NCI-H2029 (cell line): Measurements from ENCODE around the gene CD81.

ENCODE experiments used
- DNase-seq: peaks from one replicate; lab custom pipeline; 2025; lab: John Stamatoyannopoulos, UW

Gene CD81

DNA sequence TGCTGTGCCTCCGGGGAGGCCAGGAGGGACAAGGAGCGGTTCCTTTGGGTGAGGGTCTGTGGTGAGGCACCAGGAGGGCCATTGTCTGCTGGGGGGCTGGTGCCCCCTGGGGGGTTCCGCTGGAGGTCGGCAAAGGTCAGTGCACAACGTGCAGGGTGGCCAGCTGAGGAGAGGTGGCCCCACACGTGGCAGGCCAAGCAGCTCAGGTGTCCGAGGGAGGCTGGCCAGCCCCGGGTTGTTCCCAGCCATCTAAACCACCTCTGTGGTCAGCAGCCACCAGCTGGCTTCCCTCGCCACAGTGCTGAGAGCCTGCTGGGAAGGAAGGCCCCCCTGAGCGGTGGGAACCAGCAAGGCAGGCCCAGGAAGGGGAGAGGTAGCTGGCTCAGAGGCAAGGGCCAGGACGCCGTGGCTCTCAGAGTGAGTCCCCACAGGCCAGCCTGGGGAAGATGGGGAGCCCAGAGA lies 27.7 kb downstream of the CD81 start:
- no peak for DNase-seq

DNA sequence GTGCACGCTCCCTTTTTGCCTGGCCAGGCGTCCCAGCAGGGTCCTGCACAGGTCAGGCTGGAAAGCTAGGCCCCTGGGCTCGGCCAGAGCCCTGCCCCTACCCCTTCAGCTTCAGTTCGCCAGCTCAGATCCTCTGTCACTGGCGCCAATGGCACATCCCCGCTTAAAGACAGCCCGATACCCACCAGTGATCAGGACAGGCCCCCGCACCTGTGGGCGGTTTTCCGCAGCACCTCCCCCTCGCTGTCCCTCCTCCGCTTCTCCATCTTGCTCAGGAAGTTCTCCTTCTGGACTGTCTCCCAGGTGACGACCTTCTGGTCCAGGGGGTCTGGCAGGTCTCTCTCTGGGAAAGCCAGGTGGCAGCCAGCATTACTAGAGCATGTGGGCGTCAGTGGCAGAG lies 29.3 kb downstream of the CD81 start:
- no peak for DNase-seq

DNA sequence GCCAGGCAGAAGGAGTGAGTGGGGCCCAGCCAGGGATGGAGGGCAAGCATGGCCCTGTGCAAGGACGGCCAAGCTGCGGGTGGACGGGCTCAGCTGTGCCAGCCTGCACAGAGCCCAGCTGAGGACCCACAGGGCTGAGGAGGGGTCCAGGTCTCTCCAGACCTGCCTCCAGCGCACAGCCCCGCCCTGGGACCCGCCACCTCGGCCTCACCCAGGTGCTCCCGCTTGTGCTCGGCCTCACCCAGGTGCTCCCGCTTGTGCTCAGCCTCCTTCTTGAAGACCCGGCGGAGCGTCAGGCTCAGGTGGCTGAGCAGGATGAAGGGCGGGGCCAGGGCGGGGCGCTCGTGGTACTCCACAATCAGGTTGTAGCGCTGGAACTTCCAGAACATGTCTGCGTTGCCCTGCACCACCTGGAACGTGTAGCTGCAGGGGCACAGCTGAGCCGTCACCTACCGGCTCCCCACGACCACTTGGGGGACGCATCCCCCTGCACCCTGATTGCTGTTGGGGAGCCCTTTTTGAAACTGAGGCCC lies 29.8 kb downstream of the CD81 start:
- no peak for DNase-seq

DNA sequence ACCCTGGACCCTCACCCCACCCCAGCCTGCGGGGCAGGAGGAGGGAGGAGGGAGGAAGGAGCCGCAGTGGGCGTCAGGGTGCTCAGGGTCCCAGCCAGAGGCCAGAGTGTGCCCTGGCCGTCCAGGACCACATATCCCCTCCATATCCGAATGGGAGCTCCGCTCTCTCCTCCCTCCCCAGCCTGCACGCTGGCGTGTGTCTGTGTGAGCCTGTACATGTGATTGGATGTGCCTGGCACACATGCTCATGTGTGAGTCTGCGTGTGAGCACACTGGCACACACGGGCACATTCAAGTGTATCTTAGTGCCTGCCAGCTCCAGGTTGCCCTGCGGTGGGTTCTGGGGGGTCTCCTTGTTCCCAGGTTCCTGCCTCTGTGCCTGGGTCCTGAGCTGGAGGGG lies 31.6 kb downstream of the CD81 start:
- DNase-seq = no peak

DNA sequence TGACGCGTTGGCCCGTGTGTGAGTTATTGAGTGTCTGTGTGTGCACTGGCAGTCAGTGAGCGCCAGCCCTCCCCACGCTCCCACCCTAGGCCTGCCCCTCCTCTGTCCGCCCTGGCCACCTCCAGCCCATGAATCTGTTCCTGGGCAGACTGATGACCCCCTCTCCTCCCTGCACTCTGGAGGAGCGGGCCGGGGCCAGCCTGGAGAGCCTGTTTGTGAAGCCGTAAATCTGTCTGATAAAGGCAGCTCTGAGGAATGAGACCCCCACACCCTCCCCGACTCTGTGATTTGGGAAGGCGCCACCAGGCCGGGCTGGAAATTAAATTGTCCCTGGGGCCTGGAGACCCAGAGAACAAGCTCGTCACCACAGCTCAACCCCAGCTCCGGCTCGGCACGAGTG lies 32.0 kb downstream of the CD81 start:
- DNase-seq = no peak

DNA sequence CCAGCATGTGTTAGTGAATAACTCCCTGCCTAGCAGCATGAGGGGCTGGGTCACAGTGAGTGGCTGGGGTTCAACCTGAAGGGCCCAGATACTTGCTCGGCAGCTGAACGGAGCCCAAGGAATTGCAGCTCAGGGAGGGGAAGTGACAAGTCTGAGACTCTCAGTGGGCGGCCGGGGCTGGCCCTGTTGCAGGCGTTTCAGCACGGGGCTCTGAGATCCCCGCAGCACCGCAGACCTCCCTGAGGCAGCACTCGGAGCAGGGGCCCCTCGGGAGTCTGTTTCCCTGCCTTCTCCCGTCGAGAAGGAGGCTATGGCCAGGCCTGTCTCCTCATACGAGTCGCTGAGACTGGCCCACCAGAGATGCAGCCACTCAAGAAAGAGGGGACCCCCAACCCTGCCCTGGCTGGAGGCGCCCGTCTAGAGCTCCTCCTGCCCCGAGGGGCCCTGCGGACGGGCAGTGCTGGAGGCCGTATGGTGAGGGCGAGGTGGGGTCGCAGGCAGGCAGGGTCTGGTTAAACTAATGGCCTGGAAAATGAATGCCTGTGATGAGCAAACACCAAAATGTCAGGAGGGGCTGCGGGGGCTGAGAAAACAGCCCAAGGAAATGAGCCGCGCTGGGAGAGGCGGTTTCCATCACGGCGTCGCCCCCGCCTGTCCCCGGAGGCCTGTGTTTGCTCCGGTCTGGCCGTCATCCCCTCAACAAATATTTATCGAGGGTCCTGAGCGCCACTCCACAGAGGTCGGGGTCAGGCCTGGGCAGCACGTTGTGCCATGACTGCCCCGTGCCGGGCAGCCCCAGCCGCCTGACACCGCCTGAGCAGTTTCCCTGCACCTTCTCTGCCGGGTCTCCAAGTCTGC lies 32.7 kb downstream of the CD81 start:
- no peak for DNase-seq

DNA sequence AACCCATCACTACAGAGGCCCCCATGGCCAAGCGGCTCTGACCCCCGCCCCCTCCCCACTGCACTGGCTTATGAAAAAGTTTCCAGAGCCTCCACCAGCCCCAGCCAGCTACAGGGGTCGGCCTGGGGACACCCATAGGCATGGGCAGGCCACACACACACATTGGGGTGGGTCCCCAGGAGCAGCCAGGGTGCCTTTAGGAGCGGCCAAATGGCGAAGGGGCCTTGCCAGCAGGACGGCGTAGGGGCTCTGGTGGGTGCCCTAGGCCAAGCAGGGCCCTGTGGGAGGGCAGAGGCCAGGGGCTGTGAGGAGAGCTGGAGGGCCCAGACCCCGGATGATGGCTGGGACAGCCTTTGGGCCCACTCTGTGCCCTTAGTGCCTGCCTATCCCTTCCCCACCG lies 33.5 kb downstream of the CD81 start:
- no peak for DNase-seq

DNA sequence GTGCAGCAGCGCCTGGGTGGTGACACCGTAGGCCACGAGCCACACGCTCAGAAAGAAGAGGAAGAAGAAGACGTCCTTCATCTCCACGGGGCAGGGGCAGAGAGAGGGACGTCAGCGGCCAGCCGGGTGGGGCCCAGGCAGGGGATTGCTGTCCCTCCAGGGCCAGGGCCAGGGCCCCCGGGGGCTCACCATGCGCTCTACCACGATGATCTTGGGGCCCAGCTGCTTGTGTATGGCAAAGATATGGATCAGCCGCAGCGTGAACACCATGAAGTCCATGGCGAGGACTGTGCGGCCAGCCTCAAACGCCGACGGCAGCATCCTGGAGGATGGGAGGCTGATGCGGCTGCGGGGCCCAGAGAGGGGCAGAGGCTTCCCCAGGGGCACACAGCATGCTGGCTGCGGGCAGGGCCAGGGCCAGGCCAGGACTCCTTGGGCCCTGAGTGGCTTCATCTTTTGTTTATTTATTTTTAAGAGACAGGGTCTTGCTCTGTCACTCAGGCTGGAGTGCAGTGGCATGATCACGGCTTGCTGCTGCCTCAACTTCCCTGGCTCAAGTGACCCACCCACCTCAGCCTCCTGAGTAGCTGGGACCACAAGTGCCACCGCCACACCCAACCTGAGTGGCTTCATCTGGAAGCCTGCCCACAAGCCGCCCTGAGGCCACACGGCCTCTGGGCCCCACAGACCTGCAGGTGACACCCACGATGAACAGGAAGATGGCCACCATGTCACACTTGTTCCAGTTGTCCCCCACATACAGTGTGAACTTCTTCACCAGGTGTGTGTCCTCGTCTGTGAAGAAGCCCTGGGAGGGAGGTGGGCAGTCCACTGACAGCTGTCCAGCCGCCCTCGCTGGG lies 34.6 kb downstream of the CD81 start:
- DNase-seq = no peak

DNA sequence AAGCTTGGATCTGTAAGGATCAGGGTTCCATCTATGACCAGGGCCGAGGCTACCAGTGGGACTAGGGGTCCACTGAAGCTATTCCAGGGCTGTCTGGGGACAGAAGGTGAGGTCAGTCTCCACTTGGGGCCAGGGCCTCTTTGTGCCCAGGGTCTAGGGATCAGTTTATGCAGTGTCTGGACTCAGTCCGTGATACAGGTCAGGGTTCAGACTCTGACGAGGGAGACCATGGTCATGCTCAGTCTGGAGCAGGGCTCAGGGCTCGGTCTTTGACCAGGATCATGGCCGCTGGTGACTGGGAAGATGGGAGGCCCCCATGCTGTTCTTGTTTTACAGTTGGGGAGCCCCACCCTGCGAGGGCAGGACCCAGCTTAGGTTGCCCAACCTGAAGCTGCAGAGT lies 35.2 kb downstream of the CD81 start:
- no peak for DNase-seq

DNA sequence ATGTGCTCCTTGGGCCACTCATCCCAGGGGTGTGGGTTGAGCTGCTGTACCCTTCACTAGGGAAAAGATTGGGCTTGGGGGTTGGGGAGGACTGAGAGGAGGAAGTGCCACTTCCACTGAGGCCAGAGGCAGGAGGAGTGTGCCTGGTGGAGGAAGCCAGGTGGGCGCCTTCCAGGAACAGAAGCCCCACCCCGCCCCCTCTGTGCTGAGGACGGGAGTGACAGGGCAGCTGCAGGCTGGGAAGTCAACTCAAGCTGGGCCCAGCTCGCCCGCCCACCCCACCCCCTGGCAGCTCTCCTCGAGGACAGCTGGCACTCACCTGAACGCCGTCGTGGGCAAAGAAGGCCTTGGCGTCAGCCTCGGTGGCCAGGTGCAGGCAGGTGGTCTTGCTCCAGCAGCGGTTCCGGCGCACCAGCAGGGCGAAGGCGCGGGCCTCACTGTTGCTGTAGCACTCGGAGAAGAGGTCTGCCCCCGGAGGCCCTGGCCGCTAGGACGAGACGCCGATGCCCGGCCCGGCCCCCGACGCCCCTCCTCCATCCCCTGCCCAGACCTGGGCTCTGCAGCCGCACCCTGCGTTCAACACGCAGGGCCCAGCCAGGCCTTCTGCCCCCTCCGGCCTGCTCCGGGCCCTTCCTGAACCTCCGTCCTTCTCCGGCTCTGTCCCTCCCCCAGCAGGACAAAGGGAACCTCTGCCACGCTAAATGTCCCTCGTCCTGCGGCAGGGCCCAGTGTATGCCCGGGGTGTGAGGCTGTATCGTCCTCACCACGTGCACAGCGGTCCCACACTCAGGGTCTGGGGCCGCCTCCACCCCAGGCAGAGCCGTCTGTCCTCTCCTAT lies 36.9 kb downstream of the CD81 start:
- DNase-seq = no peak

DNA sequence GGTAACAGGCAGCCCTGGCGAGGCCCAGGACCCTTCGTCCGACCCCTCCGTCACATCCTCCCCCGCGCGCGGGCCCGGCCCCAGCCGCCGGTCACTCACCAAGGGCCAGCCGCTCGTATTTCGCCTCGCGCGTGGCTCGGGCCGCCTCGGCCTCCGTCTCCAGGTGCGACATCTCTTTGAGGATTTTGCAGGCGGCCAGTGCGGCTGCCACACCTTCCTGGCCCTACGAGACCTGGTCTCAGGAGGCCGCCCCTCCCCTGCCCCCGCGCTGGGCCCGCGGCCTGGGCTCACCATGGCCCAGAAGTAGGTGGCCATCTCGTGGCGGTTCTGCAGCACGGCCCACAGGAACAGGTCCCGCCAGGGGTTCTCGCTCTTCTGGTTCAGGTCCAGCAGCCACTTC lies 37.5 kb downstream of the CD81 start:
- DNase-seq = no peak

DNA sequence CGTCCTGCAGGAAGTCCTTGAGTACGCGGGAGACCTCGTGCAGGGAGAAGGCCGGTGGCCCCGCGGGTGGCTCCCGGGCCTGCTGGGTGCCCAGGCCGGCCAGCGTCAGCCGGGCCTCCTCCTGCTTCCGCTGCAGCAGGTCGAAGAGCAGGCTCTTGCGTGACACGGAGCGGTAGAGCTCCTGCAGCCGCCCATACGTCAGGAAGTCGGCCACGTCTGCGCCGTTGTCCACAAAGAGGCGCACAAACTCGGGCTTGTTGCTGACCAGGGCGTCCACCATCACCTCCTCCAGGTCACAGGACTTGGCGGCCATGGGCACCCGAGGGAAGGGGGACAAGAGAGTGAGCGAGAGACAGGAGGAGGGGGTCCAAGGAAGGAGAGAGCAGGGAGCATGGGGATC lies 38.1 kb downstream of the CD81 start:
- DNase-seq = no peak

DNA sequence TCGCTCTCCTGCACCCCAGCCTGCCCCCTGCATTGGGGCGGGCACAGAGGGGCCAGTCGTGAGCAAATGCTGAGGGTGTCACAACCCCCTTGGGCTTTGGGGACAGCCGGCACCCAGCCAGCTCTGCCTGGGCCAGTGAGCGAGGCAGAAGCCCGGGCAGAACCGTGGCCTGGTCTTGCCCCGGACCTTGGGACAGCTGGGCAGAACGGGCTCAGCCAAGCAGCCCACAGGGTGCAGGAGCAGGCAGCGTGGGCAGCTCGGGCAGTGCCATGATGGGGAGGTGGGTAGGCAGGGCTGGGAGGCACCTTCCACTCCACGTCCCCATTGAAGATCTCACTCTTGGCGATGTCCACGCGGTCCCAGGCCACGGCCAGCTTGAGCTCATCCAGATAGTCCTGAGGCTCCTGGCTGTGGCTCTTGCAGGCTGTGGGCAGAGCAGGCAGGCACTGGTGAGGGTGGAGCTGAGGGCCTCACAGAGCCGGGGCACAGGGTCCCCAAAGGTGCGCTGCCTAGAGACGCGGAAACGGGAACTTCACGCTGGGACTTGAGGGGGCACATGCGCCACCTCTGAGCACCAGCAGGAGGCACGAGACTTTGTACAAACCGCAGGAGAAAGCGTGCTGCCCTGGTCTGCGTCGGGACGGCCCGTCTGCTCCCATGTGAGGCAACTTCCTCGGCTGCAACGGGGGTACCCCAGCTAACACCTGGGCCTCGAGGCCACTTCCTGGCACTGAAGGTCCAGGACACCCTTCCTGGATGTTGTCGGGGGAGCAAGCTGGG lies 38.7 kb downstream of the CD81 start:
- DNase-seq = no peak

DNA sequence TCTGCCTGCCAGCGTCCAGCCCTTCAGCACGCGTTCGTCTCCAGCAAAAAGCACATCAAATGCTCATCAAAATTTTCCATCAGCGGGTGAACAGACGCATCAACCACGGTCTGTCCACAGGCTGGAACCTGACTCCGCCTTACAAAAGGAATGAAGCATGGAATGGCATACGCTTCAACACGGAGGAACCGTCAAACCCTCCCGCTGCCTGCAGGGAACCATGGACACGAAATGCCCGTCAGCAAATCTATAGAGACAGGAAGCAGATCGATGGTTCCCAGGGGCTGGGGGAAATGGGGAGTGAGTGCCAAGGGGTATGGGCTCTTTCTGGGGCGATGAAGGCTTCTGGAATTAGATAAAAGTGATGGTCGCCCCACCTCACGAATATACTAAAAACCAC lies 39.7 kb downstream of the CD81 start:
- DNase-seq = no peak

DNA sequence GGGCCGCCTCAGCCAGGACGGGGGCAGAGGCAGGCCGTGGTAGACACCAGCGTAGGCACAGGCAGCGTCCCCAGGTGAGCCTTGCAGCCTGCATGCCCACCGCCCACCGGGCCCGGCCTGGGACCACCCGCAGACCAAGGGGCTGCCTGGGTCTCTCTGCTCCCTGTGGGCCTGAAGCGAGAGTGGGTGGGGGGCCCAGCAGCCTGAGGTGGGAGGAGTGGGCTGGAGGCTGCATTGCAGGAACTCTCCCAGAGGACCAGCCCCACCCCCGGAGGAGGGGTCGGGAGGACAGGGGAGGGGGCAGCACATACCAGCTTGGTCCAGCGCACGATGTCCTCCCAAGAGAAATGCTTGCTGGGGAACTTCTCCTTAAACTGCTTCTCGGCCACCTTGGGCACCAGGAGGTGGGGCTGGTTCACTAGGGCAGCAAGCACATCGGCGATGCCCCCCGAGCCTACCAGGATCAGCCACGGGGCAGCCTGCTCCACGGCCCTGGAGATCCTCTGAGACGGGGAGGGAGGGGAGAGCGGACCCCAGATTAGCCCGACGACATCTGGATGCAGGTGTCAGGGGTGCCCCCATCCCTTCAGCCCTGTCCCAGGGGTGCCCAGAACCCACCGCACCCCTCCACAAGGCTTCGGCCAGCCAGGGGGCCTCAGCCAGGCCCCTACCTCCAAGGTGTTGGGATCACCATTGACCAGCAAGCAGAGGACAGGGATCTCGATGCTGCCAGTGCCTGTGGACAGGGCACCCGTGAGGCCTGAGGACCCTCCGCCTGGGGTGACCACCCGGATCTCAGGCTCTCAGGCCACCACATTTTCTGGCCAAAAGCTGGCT lies 41.0 kb downstream of the CD81 start:
- DNase-seq = no peak

DNA sequence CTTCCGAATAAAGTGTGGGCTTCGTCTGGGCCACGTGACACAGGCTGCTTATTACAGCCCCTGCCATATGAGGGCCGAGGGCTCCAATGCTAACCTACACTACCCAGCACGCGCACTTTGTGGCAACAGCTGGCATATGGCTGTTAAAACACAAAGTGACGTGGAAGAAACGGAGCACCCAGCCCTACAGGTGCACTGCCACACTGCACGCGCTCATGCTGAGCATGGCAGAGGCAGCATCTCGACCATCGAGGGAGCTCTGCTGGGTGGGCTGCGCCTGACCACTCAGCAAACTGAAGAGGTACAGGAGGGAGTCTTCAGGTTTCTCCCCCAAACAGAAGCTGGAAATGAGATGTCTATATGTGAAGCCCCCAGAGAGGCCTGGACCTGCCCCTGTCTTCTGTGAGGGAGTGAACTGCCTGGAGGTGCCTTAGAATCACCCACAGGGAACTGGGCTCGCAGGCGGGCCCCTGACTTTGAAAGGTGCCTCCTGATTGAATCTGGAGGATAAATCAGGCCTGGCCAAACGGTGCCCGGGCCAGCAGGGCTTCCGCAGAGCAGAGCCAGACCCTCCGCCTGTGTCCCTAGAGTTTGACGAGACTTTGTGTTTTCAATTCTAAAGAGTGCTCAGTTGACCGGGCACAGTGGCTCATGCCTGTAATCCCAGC lies 41.7 kb downstream of the CD81 start:
- DNase-seq = no peak

DNA sequence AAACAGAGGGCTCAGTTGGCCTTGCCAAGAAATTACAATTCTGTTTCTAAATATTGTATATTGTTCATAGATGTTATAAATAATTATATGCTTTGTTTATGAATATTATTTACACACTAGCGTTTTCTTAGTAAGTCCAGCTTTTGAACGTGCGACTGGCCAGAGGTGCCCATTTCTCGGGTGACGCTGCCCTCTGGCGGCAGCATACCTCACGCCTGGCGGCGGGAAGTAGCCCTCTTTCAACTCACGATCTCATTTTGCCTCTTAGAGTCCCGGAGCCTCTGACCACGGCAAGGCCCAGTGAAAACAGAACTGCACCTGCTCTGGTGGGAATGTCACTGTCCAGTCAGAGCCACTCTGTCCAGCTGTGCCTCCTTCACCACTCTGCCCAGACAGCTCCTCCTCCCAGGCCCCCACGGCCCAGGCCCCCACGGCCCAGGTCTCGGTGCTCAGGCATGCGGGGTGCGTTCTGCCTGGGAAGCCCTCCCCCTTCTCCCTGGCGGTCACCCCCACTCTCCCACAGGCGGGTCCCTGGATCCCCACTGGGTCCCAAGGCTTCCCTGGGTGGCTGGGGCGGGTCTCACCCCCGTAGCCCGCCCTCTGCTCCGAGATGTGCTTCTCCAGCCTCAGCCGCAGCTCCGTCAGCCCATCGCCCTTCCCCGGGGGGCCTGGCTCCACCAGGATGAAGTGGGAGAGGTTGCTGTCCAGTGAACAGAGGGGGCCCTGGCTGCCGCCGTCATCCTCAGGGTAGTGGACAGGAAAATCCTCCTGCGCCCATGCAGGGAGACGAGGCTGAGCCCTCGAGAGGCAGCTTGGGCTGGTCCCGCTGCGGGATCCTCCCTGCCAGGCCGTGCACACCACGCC lies 42.8 kb downstream of the CD81 start:
- peak; percentile 30 for DNase-seq

DNA sequence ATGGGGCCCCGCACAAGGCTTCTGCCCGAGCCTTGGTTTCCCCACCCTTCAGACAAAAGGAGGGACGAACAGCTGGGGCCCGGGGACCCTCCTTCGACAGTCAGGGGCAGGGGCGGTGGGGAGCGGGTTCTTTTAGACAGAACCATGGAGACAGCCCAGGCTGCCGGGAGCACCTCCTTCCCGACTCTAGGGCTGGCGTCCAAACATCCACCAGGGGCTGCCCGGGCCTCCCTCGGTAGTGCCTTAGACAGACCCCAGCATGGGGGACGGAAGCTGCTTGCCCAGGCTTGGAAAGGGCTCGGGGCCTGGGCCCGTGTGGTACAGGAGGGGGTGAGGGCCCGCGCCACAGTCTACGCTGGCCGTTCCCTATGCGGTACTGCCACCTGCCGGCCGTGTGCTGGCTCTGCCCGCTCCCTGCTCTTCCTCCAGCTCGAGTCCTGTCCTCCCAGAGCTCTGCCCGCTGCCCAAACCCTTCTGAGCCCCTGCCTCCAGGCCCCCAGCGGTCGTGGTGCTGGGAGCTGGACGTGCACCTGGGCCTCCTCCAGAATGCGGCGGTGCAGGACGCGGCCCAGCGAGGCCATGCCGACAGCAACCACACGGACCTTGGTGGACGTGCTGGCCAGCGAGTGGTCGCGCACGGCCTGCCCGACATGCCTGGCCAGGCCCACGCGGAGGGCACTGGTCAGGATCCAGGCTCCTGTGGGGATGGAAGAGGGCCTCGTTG lies 43.6 kb downstream of the CD81 start:
- DNase-seq = peak; percentile 60
